ENCODE data around the gene ANAPC1. TPM values are rescaled to one million over a fixed set of nuclear protein-coding genes. Genes with fewer than 3 reads are reported as not detected.

ANAPC1 gene, protein sequence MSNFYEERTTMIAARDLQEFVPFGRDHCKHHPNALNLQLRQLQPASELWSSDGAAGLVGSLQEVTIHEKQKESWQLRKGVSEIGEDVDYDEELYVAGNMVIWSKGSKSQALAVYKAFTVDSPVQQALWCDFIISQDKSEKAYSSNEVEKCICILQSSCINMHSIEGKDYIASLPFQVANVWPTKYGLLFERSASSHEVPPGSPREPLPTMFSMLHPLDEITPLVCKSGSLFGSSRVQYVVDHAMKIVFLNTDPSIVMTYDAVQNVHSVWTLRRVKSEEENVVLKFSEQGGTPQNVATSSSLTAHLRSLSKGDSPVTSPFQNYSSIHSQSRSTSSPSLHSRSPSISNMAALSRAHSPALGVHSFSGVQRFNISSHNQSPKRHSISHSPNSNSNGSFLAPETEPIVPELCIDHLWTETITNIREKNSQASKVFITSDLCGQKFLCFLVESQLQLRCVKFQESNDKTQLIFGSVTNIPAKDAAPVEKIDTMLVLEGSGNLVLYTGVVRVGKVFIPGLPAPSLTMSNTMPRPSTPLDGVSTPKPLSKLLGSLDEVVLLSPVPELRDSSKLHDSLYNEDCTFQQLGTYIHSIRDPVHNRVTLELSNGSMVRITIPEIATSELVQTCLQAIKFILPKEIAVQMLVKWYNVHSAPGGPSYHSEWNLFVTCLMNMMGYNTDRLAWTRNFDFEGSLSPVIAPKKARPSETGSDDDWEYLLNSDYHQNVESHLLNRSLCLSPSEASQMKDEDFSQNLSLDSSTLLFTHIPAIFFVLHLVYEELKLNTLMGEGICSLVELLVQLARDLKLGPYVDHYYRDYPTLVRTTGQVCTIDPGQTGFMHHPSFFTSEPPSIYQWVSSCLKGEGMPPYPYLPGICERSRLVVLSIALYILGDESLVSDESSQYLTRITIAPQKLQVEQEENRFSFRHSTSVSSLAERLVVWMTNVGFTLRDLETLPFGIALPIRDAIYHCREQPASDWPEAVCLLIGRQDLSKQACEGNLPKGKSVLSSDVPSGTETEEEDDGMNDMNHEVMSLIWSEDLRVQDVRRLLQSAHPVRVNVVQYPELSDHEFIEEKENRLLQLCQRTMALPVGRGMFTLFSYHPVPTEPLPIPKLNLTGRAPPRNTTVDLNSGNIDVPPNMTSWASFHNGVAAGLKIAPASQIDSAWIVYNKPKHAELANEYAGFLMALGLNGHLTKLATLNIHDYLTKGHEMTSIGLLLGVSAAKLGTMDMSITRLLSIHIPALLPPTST (N-terminal part only)
- total RNA-seq (ENCODE audit: unreplicated experiment) = 44.3 TPM
- long read RNA-seq, partial matches to known transcripts = 2 of 2 reads
- long read RNA-seq, other reads (novel, unspliced or antisense) = 0 of 2 reads

DNA sequence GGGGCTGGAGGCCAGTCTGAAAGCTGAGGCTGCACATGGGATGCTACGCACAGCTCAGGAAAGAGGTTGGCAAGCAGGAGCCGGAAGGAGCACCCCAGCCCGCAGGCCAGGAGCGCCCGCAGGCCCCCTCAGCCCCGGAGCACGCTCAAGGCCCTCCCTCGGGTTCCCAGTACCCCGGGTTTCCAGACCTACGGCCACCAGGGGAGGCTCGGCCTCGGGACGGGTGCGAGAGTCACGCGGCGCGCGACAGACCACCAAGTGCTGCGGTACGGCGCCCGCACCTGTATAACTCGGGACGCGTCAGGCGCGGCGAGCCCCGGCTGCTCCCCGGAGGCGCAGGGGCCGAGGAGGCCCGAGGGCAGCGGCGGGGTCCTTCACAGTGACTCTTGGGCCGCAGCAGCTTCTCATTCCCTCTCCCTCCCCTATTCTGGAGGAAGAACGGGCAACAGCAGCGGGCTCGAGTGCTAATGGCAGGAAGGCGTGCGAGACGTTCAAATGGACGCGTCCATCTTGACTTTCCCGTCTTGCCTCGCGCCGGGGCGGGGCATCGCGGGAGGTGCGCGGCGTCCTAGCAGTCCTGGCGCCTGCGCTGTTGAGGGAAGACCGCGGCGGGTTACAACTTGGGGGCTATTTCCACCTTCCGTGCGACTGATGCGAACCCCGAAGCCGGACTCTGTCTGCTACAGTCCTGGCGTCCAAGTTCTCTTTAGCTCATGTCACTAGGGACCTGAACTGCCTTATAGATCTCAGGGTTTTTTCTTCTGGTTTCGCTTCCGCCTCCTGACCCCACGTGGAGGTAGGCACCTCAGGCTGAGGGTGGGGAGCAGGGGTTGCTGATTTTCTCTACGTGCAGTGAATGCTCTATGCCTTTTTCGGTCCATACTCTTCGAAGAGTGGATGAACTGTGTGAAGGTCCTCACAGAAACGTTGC, at the start of gene ANAPC1:
Gene ANAPC1, minus strand, starts transcription at position 533 of the 931 bp plus-strand sequence. CDS start 3,368 bp downstream, outside the sequence.
- peaks cover 5% of the 10 kb centered on the region for H3K4me1 Mint-ChIP-seq (ENCODE audit: unreplicated experiment)
- peaks cover 5% of the 10 kb centered on the region for H3K27me3 Mint-ChIP-seq (ENCODE audit: unreplicated experiment)
- TF ChIP-seq, protein P1, sequence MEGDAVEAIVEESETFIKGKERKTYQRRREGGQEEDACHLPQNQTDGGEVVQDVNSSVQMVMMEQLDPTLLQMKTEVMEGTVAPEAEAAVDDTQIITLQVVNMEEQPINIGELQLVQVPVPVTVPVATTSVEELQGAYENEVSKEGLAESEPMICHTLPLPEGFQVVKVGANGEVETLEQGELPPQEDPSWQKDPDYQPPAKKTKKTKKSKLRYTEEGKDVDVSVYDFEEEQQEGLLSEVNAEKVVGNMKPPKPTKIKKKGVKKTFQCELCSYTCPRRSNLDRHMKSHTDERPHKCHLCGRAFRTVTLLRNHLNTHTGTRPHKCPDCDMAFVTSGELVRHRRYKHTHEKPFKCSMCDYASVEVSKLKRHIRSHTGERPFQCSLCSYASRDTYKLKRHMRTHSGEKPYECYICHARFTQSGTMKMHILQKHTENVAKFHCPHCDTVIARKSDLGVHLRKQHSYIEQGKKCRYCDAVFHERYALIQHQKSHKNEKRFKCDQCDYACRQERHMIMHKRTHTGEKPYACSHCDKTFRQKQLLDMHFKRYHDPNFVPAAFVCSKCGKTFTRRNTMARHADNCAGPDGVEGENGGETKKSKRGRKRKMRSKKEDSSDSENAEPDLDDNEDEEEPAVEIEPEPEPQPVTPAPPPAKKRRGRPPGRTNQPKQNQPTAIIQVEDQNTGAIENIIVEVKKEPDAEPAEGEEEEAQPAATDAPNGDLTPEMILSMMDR (IDR thresholded peaks at IDR 0.05; ENCODE audit: unreplicated experiment) = no peak
- peak; percentile 85 for DNase-seq (ENCODE audit: low spot score)
- peaks cover 7% of the 10 kb centered on the region for H3K36me3 Mint-ChIP-seq (ENCODE audit: low read depth, unreplicated experiment)
- peak within 1 kb of the TSS; percentile 94 for H3K27ac Mint-ChIP-seq (ENCODE audit: unreplicated experiment)
- no peaks in the 10 kb centered on the region for H3K9me3 Mint-ChIP-seq (ENCODE audit: unreplicated experiment)
- H3K4me3 Mint-ChIP-seq (ENCODE audit: unreplicated experiment) = peak within 1 kb of the TSS; percentile 98

DNA sequence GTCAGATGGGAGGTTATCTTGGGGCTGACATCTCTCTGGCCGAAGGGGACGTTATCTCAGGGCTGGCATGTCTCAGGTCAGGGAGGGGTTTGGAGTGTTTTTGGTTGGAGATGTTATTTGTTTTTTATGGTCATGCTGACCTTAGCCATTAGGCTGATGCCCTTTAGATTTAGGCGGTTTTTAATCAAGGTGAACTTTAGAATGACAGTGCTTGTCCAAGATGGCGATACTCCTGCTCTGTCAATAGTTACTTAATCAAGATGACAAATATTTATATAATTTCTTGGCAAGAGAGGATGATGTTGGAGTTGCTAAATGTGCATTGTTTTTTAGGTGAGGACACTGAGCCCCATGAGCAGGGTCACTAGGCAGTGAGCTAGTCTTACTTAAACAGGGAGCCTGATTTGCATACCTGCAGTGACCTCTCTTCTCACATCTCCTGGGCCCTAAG, 48.9 kb upstream of the ANAPC1 start:
- Mint-ChIP-seq H3K4me3 (ENCODE audit: unreplicated experiment) (peak overlapping the region; percentile 54), H3K27ac (ENCODE audit: unreplicated experiment) (no peak overlapping the region), H3K9me3 (ENCODE audit: unreplicated experiment) (no peaks in the 10 kb centered on the region), H3K36me3 (ENCODE audit: low read depth, unreplicated experiment) (peaks cover 20% of the 10 kb centered on the region), H3K4me1 (ENCODE audit: unreplicated experiment) (peaks cover 5% of the 10 kb centered on the region), H3K27me3 (ENCODE audit: unreplicated experiment) (peaks cover 2% of the 10 kb centered on the region)
- TF ChIP-seq, protein P1 (IDR thresholded peaks at IDR 0.05; ENCODE audit: unreplicated experiment) = no peak
- DNase-seq (ENCODE audit: low spot score) = no peak

DNA sequence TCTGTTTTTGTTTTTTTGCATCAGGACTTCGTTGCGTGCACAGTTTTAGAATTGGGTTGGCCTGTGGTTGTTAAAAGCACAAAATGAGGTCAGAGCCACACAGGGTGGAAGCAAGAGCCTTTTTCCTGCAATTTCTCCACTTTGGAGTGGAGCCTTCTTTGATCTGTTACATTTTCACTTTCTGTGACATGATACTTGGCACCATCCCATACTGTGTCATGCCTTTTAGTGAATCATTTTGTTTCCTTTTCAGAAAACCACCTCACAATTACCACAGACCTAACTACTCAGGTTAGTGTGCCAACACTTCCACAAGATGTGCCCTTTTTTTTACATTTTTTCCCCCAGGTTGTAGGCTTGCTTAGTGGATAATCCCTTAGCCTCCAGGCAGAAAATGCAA, 46.9 kb upstream of the ANAPC1 start:
- no peak for DNase-seq (ENCODE audit: low spot score)
- H3K27me3 Mint-ChIP-seq (ENCODE audit: unreplicated experiment) = peaks cover 2% of the 10 kb centered on the region
- no peaks in the 10 kb centered on the region for H3K4me1 Mint-ChIP-seq (ENCODE audit: unreplicated experiment)
- H3K36me3 Mint-ChIP-seq (ENCODE audit: low read depth, unreplicated experiment) = peaks cover 20% of the 10 kb centered on the region
- TF ChIP-seq, protein P1 (IDR thresholded peaks at IDR 0.05; ENCODE audit: unreplicated experiment) = no peak
- peak overlapping the region; percentile 33 for H3K4me3 Mint-ChIP-seq (ENCODE audit: unreplicated experiment)
- H3K9me3 Mint-ChIP-seq (ENCODE audit: unreplicated experiment) = no peaks in the 10 kb centered on the region
- no peak overlapping the region for H3K27ac Mint-ChIP-seq (ENCODE audit: unreplicated experiment)

DNA sequence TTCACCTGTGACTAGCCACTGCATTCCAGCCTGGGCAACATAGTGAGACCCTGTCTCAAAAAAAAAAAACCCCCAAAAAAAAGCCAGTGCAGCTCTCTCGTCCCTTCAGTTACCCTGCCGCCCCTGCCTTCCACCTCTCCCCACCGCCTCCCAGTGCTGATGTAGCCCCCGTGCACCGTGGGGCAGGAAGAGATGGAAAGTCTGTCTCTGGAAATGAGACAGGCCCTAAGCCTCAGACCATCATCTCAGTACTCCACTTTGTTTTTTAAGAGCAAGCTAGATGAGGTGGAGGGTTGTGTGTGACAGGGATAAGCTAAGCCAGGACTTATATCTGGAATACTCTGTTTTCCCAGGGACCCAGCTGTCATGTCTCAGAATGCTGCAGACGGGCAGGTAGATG, 46.4 kb upstream of the ANAPC1 start:
- Mint-ChIP-seq H3K4me1 (ENCODE audit: unreplicated experiment) (no peaks in the 10 kb centered on the region), H3K27ac (ENCODE audit: unreplicated experiment) (no peak overlapping the region), H3K27me3 (ENCODE audit: unreplicated experiment) (peaks cover 2% of the 10 kb centered on the region), H3K36me3 (ENCODE audit: low read depth, unreplicated experiment) (peaks cover 20% of the 10 kb centered on the region), H3K9me3 (ENCODE audit: unreplicated experiment) (no peaks in the 10 kb centered on the region), H3K4me3 (ENCODE audit: unreplicated experiment) (peak overlapping the region; percentile 33)
- no peak for DNase-seq (ENCODE audit: low spot score)
- TF ChIP-seq, protein P1 (IDR thresholded peaks at IDR 0.05; ENCODE audit: unreplicated experiment) = no peak
